GM12892 (cell line): ENCODE measurements around the gene CENPO.

Experiments
- POLR2A ChIP-seq: IDR thresholded peaks from 2 replicates; pipeline ENCODE4 v1.6.1; 2011; ENCODE audit warnings: low read depth, low read length, control low read depth
- POLR2AphosphoS5 ChIP-seq: IDR thresholded peaks from 2 replicates; pipeline ENCODE4 v1.6.1; 2011; ENCODE audit warnings: low read depth, low read length, control low read depth

DNA sequence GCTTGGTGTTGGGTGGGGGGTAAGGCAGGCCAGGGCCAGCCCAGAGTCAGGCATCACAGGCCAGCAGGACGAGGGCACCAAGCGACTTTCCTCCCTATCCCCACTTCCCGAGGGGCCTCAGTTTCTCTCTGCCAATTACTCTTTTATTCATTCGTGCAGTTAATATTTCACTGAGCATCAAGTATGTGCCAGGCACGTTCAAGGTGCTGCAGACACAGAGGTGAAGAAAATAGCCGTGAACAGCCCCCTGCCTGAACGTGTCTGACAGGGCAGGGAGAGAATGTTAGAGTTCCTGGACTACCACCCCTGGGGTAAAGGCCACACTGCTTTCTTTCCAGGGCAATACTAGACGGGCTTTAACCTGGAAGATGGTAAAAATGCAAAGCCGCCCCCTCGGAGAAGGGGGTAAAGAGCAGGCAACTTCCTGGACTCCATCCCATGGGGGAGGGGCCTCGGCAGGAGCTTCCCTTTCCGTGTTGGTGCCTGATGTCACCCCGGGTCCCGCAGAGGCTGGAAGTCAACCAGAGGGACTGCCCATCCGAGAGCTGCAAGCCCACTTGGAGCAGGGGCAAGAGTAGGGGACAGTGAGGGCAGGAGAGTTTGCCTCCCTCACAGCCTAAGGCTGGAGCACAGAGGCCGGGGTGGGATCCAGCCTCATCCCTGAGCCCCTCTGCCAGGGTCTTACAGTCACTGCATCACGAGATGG lies 47.1 kb downstream of the CENPO start:
- TF ChIP-seq POLR2A (no peak), POLR2AphosphoS5 (no peak)
